Spleen (tissue), 7 donors: ENCODE data around the gene STAT2.

Source experiments
- CTCF ChIP-seq, 11 experiments: fragments of 200-600 bp in 7 of 11; fragments of 450-650 bp in 4 of 11; sonication (generic) in 4 of 11; IDR thresholded peaks in 8 of 11; conservative IDR thresholded peaks in 3 of 11; 1 replicate in 7 of 11; 2 replicates in 4 of 11; pipeline versions ENCODE4 v1.4.0 to v1.8.0; 2016 to 2021; ENCODE audit warnings: antibody characterized with exemption in 11 of 11, inconsistent platforms in 4 of 11, mild to moderate bottlenecking in 1 of 11
- POLR2A ChIP-seq, 3 donors: fragments of 450-650 bp; IDR thresholded peaks; one replicate each; pipeline ENCODE4 v1.5.1; 2017; ENCODE audit warnings: antibody characterized with exemption in 3 of 3, mild to moderate bottlenecking in 1 of 3
- POLR2AphosphoS5 ChIP-seq, 3 donors: sonication (generic); formaldehyde crosslinking; IDR thresholded peaks; one replicate each; pipeline ENCODE4 v1.5.1; 2017; ENCODE audit warnings: antibody characterized with exemption in 3 of 3
- donor health status: DM: no; HTN: no; CAD: no; lungs with moderate emphysema.
- donor health status: DM: no; HTN: no; CAD: no.
- donor health status: DM: no; HTN: no; CAD: no.

- TF ChIP-seq POLR2A (IDR thresholded peaks at IDR 0.05) (no peak), POLR2AphosphoS5 (IDR thresholded peaks at IDR 0.05) (no peak), CTCF (IDR thresholded peaks at IDR 0.05 in 8 of 11, conservative IDR thresholded peaks at IDR 0.05 in 3 of 11) (no peak)
These were observed 33.4 kb downstream of the STAT2 start for GRCh38 chr12:56326533-56326932.
